Body of pancreas (tissue), 4 donors: ENCODE results near the gene GRIN2D. TPM values are rescaled to one million over a fixed set of nuclear protein-coding genes. Genes with fewer than 3 reads are reported as not detected.

Source experiments
- ATAC-seq: fragments of 150-250 bp; one replicate; pipeline ENCODE4 v1.9.1; 2016
- DNase-seq, 4 donors: peaks; one replicate each; pipeline ENCODE4 v3.0.0-alpha.2; 2019
- H3K27ac ChIP-seq, 4 donors: fragments of 200-600 bp; sonication (generic); 1 replicate in 3 of 4; 2 replicates in 1 of 4; pipeline versions ENCODE4 v1.5.1 to v1.6.1; 2016 to 2019; ENCODE audit warnings: mild to moderate bottlenecking in 1 of 4, mixed read lengths in 1 of 4, moderate library complexity in 1 of 4
- H3K27me3 ChIP-seq, 2 donors: fragments of 200-600 bp; sonication (generic); one replicate each; pipeline ENCODE4 v1.6.0; 2016; ENCODE audit warnings: mild to moderate bottlenecking in 1 of 2
- H3K36me3 ChIP-seq, 2 donors: fragments of 200-600 bp; sonication (generic); replicated peaks in 1 of 2; 2 replicates each; pipeline ENCODE4 v1.5.1; 2016; ENCODE audit warnings: low read depth in 2 of 2; ENCODE audit not compliant: insufficient read depth in 1 of 2
- H3K4me1 ChIP-seq: fragments of 200-600 bp; sonication (generic); one replicate; pipeline ENCODE4 v1.6.0; 2016
- H3K4me3 ChIP-seq, 2 donors: fragments of 200-600 bp; sonication (generic); 1 replicate in 1 of 2; 2 replicates in 1 of 2; pipeline ENCODE4 v1.5.1; 2016 to 2019
- H3K9me3 ChIP-seq, 3 donors: fragments of 200-600 bp; sonication (generic); 1 replicate in 2 of 3; 2 replicates in 1 of 3; pipeline ENCODE4 v1.5.1; 2016
- CTCF ChIP-seq, 7 experiments: fragments of 450-650 bp in 4 of 7; fragments of 200-600 bp in 3 of 7; sonication (generic) in 3 of 7; IDR thresholded peaks; one replicate each; pipeline ENCODE4 v1.5.1; 2016 to 2019; ENCODE audit warnings: antibody characterized with exemption in 7 of 7
- POLR2A ChIP-seq, 3 donors: fragments of 450-650 bp; IDR thresholded peaks; one replicate each; pipeline ENCODE4 v1.6.1; 2016; ENCODE audit warnings: antibody characterized with exemption in 3 of 3, mild to moderate bottlenecking in 2 of 3
- WGBS, 2 donors: methylation state at CpG; one replicate each; pipeline ENCODE4 v1.1.5; 2017; 5-methylcytosine and 5-hydroxymethylcytosine counted together
- intact Hi-C: fragments of 100-400 bp; cut with DNase I; formaldehyde crosslinking; loops from one replicate; pipeline ENCODE4 v1.15.1; 2023
- total RNA-seq, 2 donors: library from RNA; depleted of rRNA; stranded (reverse); fragments of >200 nt; gene quantifications; one replicate each; pipeline ENCODE4 v1.1.0, GENCODE V29; 2016

The GRIN2D gene
- total RNA-seq, 2 donors from 2014 or later: 0.26 to 2.0 TPM

GRCh38 chr19:48363500-48363809 is 30.0 kb upstream of the GRIN2D start:
- 0 to 4% methylated on average over 3 to 10 of the region's 10 CpGs for WGBS, 2 donors
- H3K4me1 ChIP-seq: peaks cover 21% of the 10 kb centered on the region
- ATAC-seq (peak; percentile 6), DNase-seq (no peak)
- H3K4me3 ChIP-seq: no peak overlapping the region
- intact Hi-C loops: no loop called here
- H3K27me3 ChIP-seq: no peaks in the 10 kb centered on the region
- TF ChIP-seq POLR2A (IDR thresholded peaks at IDR 0.05) (no peak), CTCF (IDR thresholded peaks at IDR 0.05) (no peak)
- no peaks in the 10 kb centered on the region for H3K9me3 ChIP-seq
- H3K27ac ChIP-seq: peak overlapping the region; percentile 87 to 97 (median 92)
- H3K36me3 ChIP-seq: no peaks in the 10 kb centered on the region

GRCh38 chr19:48363810-48364597 is 29.5 kb upstream of the GRIN2D start, which contains the start of the genes SYNGR4 and TMEM143:
SYNGR4 (plus strand) TSS chr19:48364367; CDS start chr19:48365843, 1,476 bp downstream.
TMEM143 (minus strand) TSS chr19:48363940; CDS start chr19:48363920, 20 bp downstream.
- no peaks in the 10 kb centered on the region for H3K27me3 ChIP-seq
- no peaks in the 10 kb centered on the region for H3K36me3 ChIP-seq
- peak within 1 kb of the TSS; percentile 87 to 97 (median 92) for H3K27ac ChIP-seq
- H3K4me3 ChIP-seq: no peak within 1 kb of the TSS
- H3K4me1 ChIP-seq: peaks cover 25% of the 10 kb centered on the region
- no peaks in the 10 kb centered on the region for H3K9me3 ChIP-seq
- intact Hi-C loops: no loop called here
- DNase-seq (peak; percentile 98 to 100 (median 100)), ATAC-seq (peak; percentile 89)
- TF ChIP-seq POLR2A (IDR thresholded peaks at IDR 0.05): peak in 2 of 3 donors; percentile 66 to 72
- TF ChIP-seq CTCF (IDR thresholded peaks at IDR 0.05): no peak
- 0 to 4% methylated on average over 11 to 59 of the region's 59 CpGs for WGBS, 2 donors

DNA sequence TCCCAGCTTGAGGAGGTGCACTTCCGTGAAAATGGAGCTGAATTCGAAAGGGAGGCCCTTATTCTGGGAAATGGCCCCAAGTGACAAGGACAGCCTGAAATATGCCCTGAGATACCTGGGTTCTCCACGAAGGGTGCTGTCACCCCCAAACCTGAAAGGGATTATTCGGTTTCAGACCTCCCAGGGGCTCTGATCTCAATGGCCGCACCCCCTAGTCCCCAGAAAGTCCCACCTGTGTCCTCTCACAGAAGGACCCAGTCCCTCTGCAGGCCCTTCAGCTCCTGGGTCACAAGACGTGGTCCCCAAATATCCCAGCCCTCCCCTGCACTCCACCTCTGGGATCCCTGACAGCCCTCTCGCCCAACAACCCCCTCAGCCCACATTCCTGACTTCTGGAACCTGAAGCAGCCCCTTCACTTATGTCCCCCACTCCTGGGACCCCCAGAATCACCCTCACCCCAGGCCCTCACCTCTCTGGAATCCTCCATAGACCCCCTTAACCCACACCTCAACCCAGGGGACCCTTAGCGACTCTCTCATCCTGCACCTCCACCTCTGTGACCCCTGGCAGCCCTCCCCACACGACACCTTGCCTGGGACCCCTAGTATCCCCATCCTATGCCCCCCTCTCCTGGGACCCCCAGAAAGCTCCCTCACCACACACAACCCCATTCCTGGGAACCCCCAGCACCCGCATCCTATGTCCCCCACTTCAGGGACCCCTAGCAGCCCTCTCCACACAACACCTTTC is 28.7 kb upstream of the GRIN2D start:
- ATAC-seq (no peak), DNase-seq (no peak)
- Histone ChIP-seq H3K27me3 (no peaks in the 10 kb centered on the region), H3K4me3 (no peak overlapping the region), H3K27ac (peak overlapping the region; percentile 87 to 97 (median 92)), H3K4me1 (peaks cover 29% of the 10 kb centered on the region), H3K9me3 (no peaks in the 10 kb centered on the region), H3K36me3 (no peaks in the 10 kb centered on the region)
- 56 to 89% methylated on average over 6 to 9 of the region's 10 CpGs for WGBS, 2 donors
- TF ChIP-seq CTCF (IDR thresholded peaks at IDR 0.05) (no peak), POLR2A (IDR thresholded peaks at IDR 0.05) (no peak)
- intact Hi-C loops: no loop called here

GRCh38 chr19:48365602-48366001 is 27.9 kb upstream of the GRIN2D start:
- H3K36me3 ChIP-seq: no peaks in the 10 kb centered on the region
- H3K27me3 ChIP-seq: no peaks in the 10 kb centered on the region
- H3K9me3 ChIP-seq: no peaks in the 10 kb centered on the region
- intact Hi-C loops: no loop called here
- TF ChIP-seq POLR2A (IDR thresholded peaks at IDR 0.05) (no peak), CTCF (IDR thresholded peaks at IDR 0.05) (no peak)
- 93 to 100% methylated on average over 1 to 11 of the region's 11 CpGs for WGBS, 2 donors
- peaks cover 29% of the 10 kb centered on the region for H3K4me1 ChIP-seq
- ATAC-seq (no peak), DNase-seq (no peak)
- no peak overlapping the region for H3K27ac ChIP-seq
- H3K4me3 ChIP-seq: no peak overlapping the region
